GM19025 (cell line): ENCODE data around the gene FANCC.

Experiments
- ATAC-seq: cut with Tn5 transposase; IDR thresholded peaks from one replicate; pipeline ENCODE4 v1.9.1; 2021; ENCODE audit warnings: mild to moderate bottlenecking, low read depth, moderate library complexity; ENCODE audit not compliant: unreplicated experiment

Gene FANCC

GRCh38 chr9:95107001-95107749 is 210.3 kb downstream of the FANCC start:
- no peak for ATAC-seq

- ATAC-seq: no peak
Measured at GRCh38 chr9:95105519-95106287, 211.8 kb downstream of the FANCC start.

GRCh38 chr9:95104980-95105379 is 212.5 kb downstream of the FANCC start:
- no peak for ATAC-seq

GRCh38 chr9:95104581-95104960 is 212.9 kb downstream of the FANCC start:
- ATAC-seq: no peak

- no peak for ATAC-seq
Measured at GRCh38 chr9:95103871-95104580, 213.5 kb downstream of the FANCC start.

- ATAC-seq: no peak
Measured at GRCh38 chr9:95103281-95103771, 214.2 kb downstream of the FANCC start.

GRCh38 chr9:95102572-95102971 is 214.9 kb downstream of the FANCC start:
- ATAC-seq: no peak

- ATAC-seq: no peak
Measured at GRCh38 chr9:95102001-95102433, 215.5 kb downstream of the FANCC start.

GRCh38 chr9:95101326-95101725 is 216.2 kb downstream of the FANCC start:
- ATAC-seq: no peak

- ATAC-seq: no peak
Measured at GRCh38 chr9:95100071-95100627, 217.4 kb downstream of the FANCC start.

GRCh38 chr9:95099321-95100070 is 218.0 kb downstream of the FANCC start:
- no peak for ATAC-seq

GRCh38 chr9:95098391-95098921 is 219.1 kb downstream of the FANCC start:
- ATAC-seq: no peak

- ATAC-seq: no peak
Measured at GRCh38 chr9:95097279-95097678, 220.2 kb downstream of the FANCC start.

GRCh38 chr9:95096807-95097206 is 220.7 kb downstream of the FANCC start:
- ATAC-seq: no peak

GRCh38 chr9:95096381-95096780 is 221.1 kb downstream of the FANCC start:
- ATAC-seq: no peak

- ATAC-seq: no peak
Measured at GRCh38 chr9:95095641-95096355, 221.7 kb downstream of the FANCC start.

- ATAC-seq: no peak
Measured at GRCh38 chr9:95094002-95094401, 223.5 kb downstream of the FANCC start.

GRCh38 chr9:95093586-95093985 is 223.9 kb downstream of the FANCC start:
- no peak for ATAC-seq
